A549 treated with CpdA at 1 μM for 4 hours (cell line): Measurements from ENCODE around the gene RABEP2. TPM values are rescaled to one million over a fixed set of nuclear protein-coding genes. Genes with fewer than 3 reads are reported as not detected.

Experiments
- total RNA-seq: library from RNA; stranded (reverse); fragments of 200-300 nt; extraction: Qiagen RNA extraction; gene quantifications from 5 replicates; pipeline ENCODE4 v1.2.3, GENCODE V29; 2022; ENCODE audit warnings: low read depth

Gene RABEP2
- total RNA-seq, result 10.0 to 12.0 TPM (median 10.7 TPM) in 5 replicates

GRCh38 chr16:28924762-28925385 lies at the start of gene RABEP2:
Gene RABEP2 (minus strand): TSS chr16:28925238. CDS start chr16:28925163, 75 bp downstream.

GRCh38 chr16:28974437-28975157 lies 49.6 kb upstream of the RABEP2 start, which contains the start of gene SPNS1:
Gene SPNS1 (plus strand): TSS chr16:28974778. CDS start chr16:28975152, 374 bp downstream.

DNA sequence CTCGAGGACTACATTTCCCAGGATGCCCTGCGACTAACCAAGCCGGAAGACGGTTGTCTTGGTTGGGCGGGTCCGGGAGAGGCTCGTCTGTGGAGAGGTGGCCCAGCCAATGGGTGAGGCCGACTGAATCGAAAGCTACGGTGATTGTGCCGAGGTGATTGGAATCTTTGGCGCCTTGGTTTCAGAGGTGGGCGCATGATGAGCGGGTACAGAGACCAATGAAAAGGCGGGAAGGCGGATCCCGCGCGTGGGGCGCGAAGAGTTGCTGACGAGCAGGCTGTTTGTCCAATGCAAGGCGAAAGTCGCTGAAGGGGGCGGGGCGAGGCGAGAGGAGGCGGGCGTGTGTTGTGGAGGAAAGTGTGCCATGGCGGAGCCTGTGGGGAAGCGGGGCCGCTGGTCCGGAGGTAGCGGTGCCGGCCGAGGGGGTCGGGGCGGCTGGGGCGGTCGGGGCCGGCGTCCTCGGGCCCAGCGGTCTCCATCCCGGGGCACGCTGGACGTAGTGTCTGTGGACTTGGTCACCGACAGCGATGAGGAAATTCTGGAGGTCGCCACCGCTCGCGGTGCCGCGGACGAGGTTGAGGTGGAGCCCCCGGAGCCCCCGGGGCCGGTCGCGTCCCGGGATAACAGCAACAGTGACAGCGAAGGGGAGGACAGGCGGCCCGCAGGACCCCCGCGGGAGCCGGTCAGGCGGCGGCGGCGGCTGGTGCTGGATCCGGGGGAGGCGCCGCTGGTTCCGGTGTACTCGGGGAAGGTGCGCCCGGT lies 25.8 kb upstream of the RABEP2 start, which contains the start of gene NFATC2IP:
NFATC2IP (plus strand) TSS at position 290 of the 762 bp plus-strand sequence; CDS start at position 365, 75 bp downstream.

GRCh38 chr16:28931801-28932225 lies 6.8 kb upstream of the RABEP2 start, which contains the start of gene CD19:
Gene CD19 (plus strand): TSS chr16:28931971. CDS start chr16:28932001, 30 bp downstream.

GRCh38 chr16:28878083-28878926 lies 46.7 kb downstream of the RABEP2 start, which contains the start of gene ATP2A1:
Gene ATP2A1 (plus strand): TSS chr16:28878488. CDS start chr16:28878672, 184 bp downstream.

Other genes with a start within 250 kb of the RABEP2 start
- 207 to 397 TPM (median 358 TPM) in 5 replicates for gene EIF3C, start 213.8 kb downstream of the RABEP2 start, total RNA-seq
- gene NPIPB9, start 173.5 kb downstream of the RABEP2 start, total RNA-seq, result 1.2 to 3.0 TPM (median 1.7 TPM) in 5 replicates
- 101 to 148 TPM (median 134 TPM) in 5 replicates for gene ATXN2L, start 102.2 kb downstream of the RABEP2 start, total RNA-seq
- gene TUFM, start 78.9 kb downstream of the RABEP2 start, total RNA-seq, result 217 to 312 TPM (median 296 TPM) in 5 replicates
- 25.2 to 33.2 TPM (median 30.8 TPM) in 5 replicates for gene SH2B1, start 61.4 kb downstream of the RABEP2 start, total RNA-seq
- gene ATP2A1, start 46.8 kb downstream of the RABEP2 start, total RNA-seq, result 1.2 to 2.7 TPM (median 2.2 TPM) in 5 replicates
- not detected in 5 replicates for gene CD19, start 6.7 kb upstream of the RABEP2 start, total RNA-seq
- gene NFATC2IP, start 25.7 kb upstream of the RABEP2 start, total RNA-seq, result 22.7 to 32.3 TPM (median 31.0 TPM) in 5 replicates
- gene SPNS1, start 49.5 kb upstream of the RABEP2 start, total RNA-seq, result 49.0 to 80.8 TPM (median 76.7 TPM) in 5 replicates
- 4.0 to 5.8 TPM (median 4.8 TPM) in 5 replicates for gene LAT, start 59.8 kb upstream of the RABEP2 start, total RNA-seq